B cell (primary cell): ENCODE results near the gene TLE3.

Experiments used
- CTCF ChIP-seq: fragments of 200-600 bp; IDR thresholded peaks from one replicate; pipeline ENCODE4 v1.8.0; 2022; ENCODE audit warnings: antibody characterized with exemption, mild to moderate bottlenecking
- EZH2 ChIP-seq: IDR thresholded peaks from 2 replicates; pipeline ENCODE4 v1.6.1; 2012; ENCODE audit warnings: borderline replicate concordance, low read depth, mild to moderate bottlenecking, moderate library complexity, low read length; ENCODE audit not compliant: insufficient read depth, poor library complexity, severe bottlenecking

GRCh38 chr15:70081612-70082011 is 16.1 kb downstream of the TLE3 start:
- TF ChIP-seq CTCF (no peak), EZH2 (no peak)
